ENCODE data around the gene CCPG1.

CCPG1 gene

GRCh38 chr15:55381595-55381994 is 26.6 kb downstream of the CCPG1 start:
- DNase-seq (ENCODE audit: low read depth in 2 of 2): no peak

GRCh38 chr15:55379095-55379494 is 29.1 kb downstream of the CCPG1 start:
- DNase-seq (ENCODE audit: low read depth in 2 of 2): no peak

- no peak for DNase-seq (ENCODE audit: low read depth in 2 of 2)
Observed at GRCh38 chr15:55372701-55373440, 35.3 kb downstream of the CCPG1 start.

- DNase-seq (ENCODE audit: low read depth in 2 of 2): no peak
Observed at GRCh38 chr15:55366981-55367380, 41.2 kb downstream of the CCPG1 start.

GRCh38 chr15:55362641-55363040 is 45.5 kb downstream of the CCPG1 start:
- no peak for DNase-seq (ENCODE audit: low read depth in 2 of 2)

- DNase-seq (ENCODE audit: low read depth in 2 of 2): no peak
Observed at GRCh38 chr15:55361048-55361447, 47.1 kb downstream of the CCPG1 start.

- DNase-seq (ENCODE audit: low read depth in 2 of 2): no peak
Observed at GRCh38 chr15:55360256-55360655, 47.9 kb downstream of the CCPG1 start.

- DNase-seq (ENCODE audit: low read depth in 2 of 2): no peak
Observed at GRCh38 chr15:55358471-55358870, 49.7 kb downstream of the CCPG1 start.

GRCh38 chr15:55357774-55358173 is 50.4 kb downstream of the CCPG1 start:
- DNase-seq (ENCODE audit: low read depth in 2 of 2): no peak

- no peak for DNase-seq (ENCODE audit: low read depth in 2 of 2)
Observed at GRCh38 chr15:55356985-55357585, 51.1 kb downstream of the CCPG1 start.

GRCh38 chr15:55353025-55353424 is 55.1 kb downstream of the CCPG1 start:
- no peak for DNase-seq (ENCODE audit: low read depth in 2 of 2)

GRCh38 chr15:55349282-55349681 is 58.9 kb downstream of the CCPG1 start:
- no peak for DNase-seq (ENCODE audit: low read depth in 2 of 2)

GRCh38 chr15:55348281-55348778 is 59.8 kb downstream of the CCPG1 start:
- no peak for DNase-seq (ENCODE audit: low read depth in 2 of 2)

- no peak for DNase-seq (ENCODE audit: low read depth in 2 of 2)
Observed at GRCh38 chr15:55344206-55344605, 64.0 kb downstream of the CCPG1 start.

- no peak for DNase-seq (ENCODE audit: low read depth in 2 of 2)
Observed at GRCh38 chr15:55343168-55343567, 65.0 kb downstream of the CCPG1 start.

- no peak for DNase-seq (ENCODE audit: low read depth in 2 of 2)
Observed at GRCh38 chr15:55337160-55337559, 71.0 kb downstream of the CCPG1 start.

GRCh38 chr15:55334997-55335396 is 73.2 kb downstream of the CCPG1 start:
- DNase-seq (ENCODE audit: low read depth in 2 of 2): no peak

GRCh38 chr15:55334371-55334770 is 73.8 kb downstream of the CCPG1 start:
- DNase-seq (ENCODE audit: low read depth in 2 of 2): no peak

- DNase-seq (ENCODE audit: low read depth in 2 of 2): no peak
Observed at GRCh38 chr15:55327387-55327786, 80.8 kb downstream of the CCPG1 start.

- DNase-seq (ENCODE audit: low read depth in 2 of 2): no peak
Observed at GRCh38 chr15:55322467-55322866, 85.7 kb downstream of the CCPG1 start.

GRCh38 chr15:55320963-55321362 is 87.2 kb downstream of the CCPG1 start:
- no peak for DNase-seq (ENCODE audit: low read depth in 2 of 2)

GRCh38 chr15:55320238-55320550 is 88.0 kb downstream of the CCPG1 start:
- DNase-seq (ENCODE audit: low read depth in 2 of 2): no peak

- DNase-seq (ENCODE audit: low read depth in 2 of 2): no peak
Observed at GRCh38 chr15:55319537-55320237, 88.5 kb downstream of the CCPG1 start.
